Gastroesophageal sphincter (tissue), 4 donors: ENCODE results near the gene NDRG3. TPM values are rescaled to one million over a fixed set of nuclear protein-coding genes. Genes with fewer than 3 reads are reported as not detected.

ENCODE experiments used
- ATAC-seq: fragments of 150-250 bp; one replicate; pipeline ENCODE4 v1.9.1; 2016; ENCODE audit warnings: mild to moderate bottlenecking, moderate library complexity
- H3K27ac ChIP-seq, 4 donors: fragments of 200-600 bp; sonication (generic) in 3 of 4; 1 replicate in 3 of 4; 2 replicates in 1 of 4; pipeline ENCODE4 v1.5.1; 2016 to 2019
- H3K27me3 ChIP-seq: fragments of 200-600 bp; sonication (generic); one replicate; pipeline ENCODE4 v1.5.1; 2019
- H3K36me3 ChIP-seq, 2 donors: fragments of 200-600 bp; sonication (generic); one replicate each; pipeline ENCODE4 v1.5.1; 2019; ENCODE audit warnings: control low read depth in 1 of 2
- H3K4me1 ChIP-seq, 3 donors: fragments of 200-600 bp; sonication (generic); 1 replicate in 2 of 3; 2 replicates in 1 of 3; pipeline ENCODE4 v1.5.1; 2016 to 2019; ENCODE audit warnings: control low read depth in 2 of 3
- H3K4me3 ChIP-seq, 2 donors: fragments of 200-600 bp; sonication (generic); one replicate each; pipeline ENCODE4 v1.5.1; 2019; ENCODE audit warnings: mild to moderate bottlenecking in 1 of 2, moderate library complexity in 1 of 2
- H3K9me3 ChIP-seq, 3 donors: fragments of 200-600 bp; sonication (generic); one replicate each; pipeline ENCODE4 v1.5.1; 2017 to 2019; ENCODE audit warnings: control low read depth in 2 of 3
- EP300 ChIP-seq: sonication (generic); formaldehyde crosslinking; IDR thresholded peaks from one replicate; pipeline ENCODE4 v1.6.1; 2017; ENCODE audit warnings: antibody characterized with exemption, mild to moderate bottlenecking
- POLR2A ChIP-seq, 2 donors: fragments of 450-650 bp; IDR thresholded peaks; one replicate each; pipeline ENCODE4 v1.6.1; 2017; ENCODE audit warnings: antibody characterized with exemption in 2 of 2, mild to moderate bottlenecking in 2 of 2, moderate library complexity in 1 of 2
- POLR2AphosphoS5 ChIP-seq: sonication (generic); formaldehyde crosslinking; IDR thresholded peaks from one replicate; pipeline ENCODE4 v1.6.1; 2017; ENCODE audit warnings: antibody characterized with exemption
- whole genome bisulfite sequencing, 2 donors: methylation state at CpG; one replicate each; pipeline ENCODE4 v1.1.5; 2018; ENCODE audit warnings: low coverage in 1 of 2; 5-methylcytosine and 5-hydroxymethylcytosine counted together
- total RNA-seq, 4 donors: library from RNA; depleted of rRNA; stranded (reverse); fragments of >200 nt; gene quantifications; one replicate each; pipeline ENCODE4 v1.1.0, GENCODE V29; 2016
- TF ChIP-seq, protein P1 (sequence below), 4 experiments: fragments of 200-600 bp in 2 of 4; fragments of 450-650 bp in 2 of 4; sonication (generic) in 1 of 4; IDR thresholded peaks; one replicate each; pipeline ENCODE4 v1.5.1; 2017 to 2019; ENCODE audit warnings: antibody characterized with exemption in 4 of 4, mild to moderate bottlenecking in 2 of 4, moderate library complexity in 2 of 4

NDRG3 gene
- total RNA-seq, 4 donors from 2014 or later: 13.3 to 37.1 (median 26.0) TPM

DNA sequence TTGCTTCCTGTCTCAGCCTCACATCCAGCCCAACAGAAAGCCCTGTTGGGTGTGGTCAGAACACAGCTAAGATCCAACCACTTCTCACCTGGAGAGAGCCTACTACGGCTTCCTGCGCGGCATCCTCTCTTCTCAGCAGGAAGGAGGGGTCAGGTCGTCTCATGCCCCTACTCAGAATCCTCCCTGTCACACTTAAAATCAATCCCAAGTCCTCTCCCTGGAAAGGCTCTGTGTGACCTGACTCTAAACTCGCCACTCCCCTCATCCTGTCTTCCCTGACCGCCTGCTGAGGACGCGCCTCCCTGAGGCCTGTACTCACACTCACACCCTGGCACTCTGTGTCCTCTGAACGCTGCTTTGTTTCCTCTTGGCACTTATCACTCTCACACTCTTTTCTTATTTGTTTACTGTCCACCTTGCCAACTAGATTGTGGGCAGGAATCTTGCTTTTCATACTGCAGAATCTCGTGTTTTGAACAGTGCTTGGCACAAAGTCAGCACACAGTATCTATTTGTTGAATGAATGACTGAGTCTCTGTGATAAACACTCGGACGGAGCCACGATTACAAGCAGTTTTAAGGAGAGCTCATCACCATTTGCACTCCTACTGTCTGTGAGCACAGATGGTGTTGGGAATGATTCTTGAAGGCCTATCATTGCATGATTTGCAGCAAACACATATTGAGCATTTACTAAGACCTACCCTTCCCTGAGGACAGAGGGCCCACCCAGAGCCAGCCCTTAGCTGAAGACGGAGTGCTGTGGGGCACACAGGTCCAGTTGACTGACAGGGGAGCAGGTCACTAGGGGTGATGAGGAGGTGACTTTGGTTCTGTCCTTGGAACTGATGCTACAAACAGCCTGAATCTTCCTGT lies 121.6 kb downstream of the NDRG3 start:
- WGBS, 2 donors: 46 to 57% methylated on average over 5 to 7 of the region's 14 CpGs
- no peak overlapping the region for H3K4me3 ChIP-seq
- no peak for ATAC-seq
- TF ChIP-seq, protein P1, sequence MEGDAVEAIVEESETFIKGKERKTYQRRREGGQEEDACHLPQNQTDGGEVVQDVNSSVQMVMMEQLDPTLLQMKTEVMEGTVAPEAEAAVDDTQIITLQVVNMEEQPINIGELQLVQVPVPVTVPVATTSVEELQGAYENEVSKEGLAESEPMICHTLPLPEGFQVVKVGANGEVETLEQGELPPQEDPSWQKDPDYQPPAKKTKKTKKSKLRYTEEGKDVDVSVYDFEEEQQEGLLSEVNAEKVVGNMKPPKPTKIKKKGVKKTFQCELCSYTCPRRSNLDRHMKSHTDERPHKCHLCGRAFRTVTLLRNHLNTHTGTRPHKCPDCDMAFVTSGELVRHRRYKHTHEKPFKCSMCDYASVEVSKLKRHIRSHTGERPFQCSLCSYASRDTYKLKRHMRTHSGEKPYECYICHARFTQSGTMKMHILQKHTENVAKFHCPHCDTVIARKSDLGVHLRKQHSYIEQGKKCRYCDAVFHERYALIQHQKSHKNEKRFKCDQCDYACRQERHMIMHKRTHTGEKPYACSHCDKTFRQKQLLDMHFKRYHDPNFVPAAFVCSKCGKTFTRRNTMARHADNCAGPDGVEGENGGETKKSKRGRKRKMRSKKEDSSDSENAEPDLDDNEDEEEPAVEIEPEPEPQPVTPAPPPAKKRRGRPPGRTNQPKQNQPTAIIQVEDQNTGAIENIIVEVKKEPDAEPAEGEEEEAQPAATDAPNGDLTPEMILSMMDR (IDR thresholded peaks at IDR 0.05): no peak
- TF ChIP-seq POLR2A (IDR thresholded peaks at IDR 0.05) (no peak), EP300 (no peak), POLR2AphosphoS5 (no peak)
- no peak overlapping the region for H3K27ac ChIP-seq
- no peaks in the 10 kb centered on the region for H3K36me3 ChIP-seq
- no peaks in the 10 kb centered on the region for H3K27me3 ChIP-seq
- H3K9me3 ChIP-seq: no peaks in the 10 kb centered on the region
- H3K4me1 ChIP-seq: no peaks in the 10 kb centered on the region

DNA sequence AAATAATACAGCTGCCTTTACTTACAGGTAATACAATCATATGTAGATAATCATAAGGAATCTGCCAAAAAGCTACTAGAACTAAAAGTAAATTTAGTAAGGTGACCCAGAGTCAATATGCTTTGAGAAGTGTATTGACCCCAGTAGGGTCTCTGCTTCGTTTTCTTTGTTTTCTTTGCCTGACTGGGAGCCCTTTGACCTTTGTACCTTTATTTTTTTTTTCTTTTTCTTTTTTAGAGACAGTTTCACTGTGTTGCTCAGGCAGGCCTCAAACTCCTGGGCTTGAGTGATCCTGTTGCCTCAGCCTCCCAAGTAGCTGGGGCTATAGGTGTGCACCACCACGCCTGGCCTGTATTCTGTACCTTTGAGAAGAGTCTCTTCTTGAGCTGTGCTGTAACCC lies 122.4 kb downstream of the NDRG3 start:
- no peak for ATAC-seq
- no peaks in the 10 kb centered on the region for H3K9me3 ChIP-seq
- H3K27ac ChIP-seq: no peak overlapping the region
- WGBS, 2 donors: 80 to 81% methylated on average over 1 to 2 of the region's 2 CpGs
- no peaks in the 10 kb centered on the region for H3K4me1 ChIP-seq
- no peak for TF ChIP-seq POLR2A (IDR thresholded peaks at IDR 0.05)
- TF ChIP-seq POLR2AphosphoS5: no peak
- TF ChIP-seq EP300: no peak
- TF ChIP-seq, protein P1 (IDR thresholded peaks at IDR 0.05): no peak
- no peak overlapping the region for H3K4me3 ChIP-seq
- no peaks in the 10 kb centered on the region for H3K36me3 ChIP-seq
- no peaks in the 10 kb centered on the region for H3K27me3 ChIP-seq

DNA sequence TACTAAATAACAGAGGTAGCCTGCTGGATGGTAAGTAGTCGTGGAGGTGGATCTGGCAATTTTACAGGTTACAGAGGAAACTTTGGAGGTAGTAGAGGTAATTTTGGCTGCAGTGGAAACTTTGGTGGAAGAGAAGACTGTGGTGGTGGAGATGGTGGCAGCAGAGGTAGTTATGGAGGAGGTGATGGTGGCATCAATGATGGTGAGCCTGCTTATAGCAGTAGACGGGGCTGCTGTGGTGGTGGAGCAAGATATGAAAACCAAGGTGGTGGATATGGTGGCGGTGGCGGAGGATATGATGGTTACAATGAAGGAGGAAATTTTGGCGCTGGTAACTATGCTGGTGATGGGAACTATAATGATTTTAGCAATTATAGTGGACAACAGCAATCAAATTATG lies 125.0 kb downstream of the NDRG3 start:
- Histone ChIP-seq H3K36me3 (no peaks in the 10 kb centered on the region), H3K27ac (no peak overlapping the region), H3K27me3 (no peaks in the 10 kb centered on the region), H3K9me3 (no peaks in the 10 kb centered on the region), H3K4me3 (no peak overlapping the region), H3K4me1 (no peaks in the 10 kb centered on the region)
- whole genome bisulfite sequencing, 2 donors: 86 to 95% methylated on average over 1 to 4 of the region's 5 CpGs
- ATAC-seq: no peak
- TF ChIP-seq POLR2A (IDR thresholded peaks at IDR 0.05): no peak
- TF ChIP-seq POLR2AphosphoS5: no peak
- no peak for TF ChIP-seq EP300
- TF ChIP-seq, protein P1 (IDR thresholded peaks at IDR 0.05): no peak

DNA sequence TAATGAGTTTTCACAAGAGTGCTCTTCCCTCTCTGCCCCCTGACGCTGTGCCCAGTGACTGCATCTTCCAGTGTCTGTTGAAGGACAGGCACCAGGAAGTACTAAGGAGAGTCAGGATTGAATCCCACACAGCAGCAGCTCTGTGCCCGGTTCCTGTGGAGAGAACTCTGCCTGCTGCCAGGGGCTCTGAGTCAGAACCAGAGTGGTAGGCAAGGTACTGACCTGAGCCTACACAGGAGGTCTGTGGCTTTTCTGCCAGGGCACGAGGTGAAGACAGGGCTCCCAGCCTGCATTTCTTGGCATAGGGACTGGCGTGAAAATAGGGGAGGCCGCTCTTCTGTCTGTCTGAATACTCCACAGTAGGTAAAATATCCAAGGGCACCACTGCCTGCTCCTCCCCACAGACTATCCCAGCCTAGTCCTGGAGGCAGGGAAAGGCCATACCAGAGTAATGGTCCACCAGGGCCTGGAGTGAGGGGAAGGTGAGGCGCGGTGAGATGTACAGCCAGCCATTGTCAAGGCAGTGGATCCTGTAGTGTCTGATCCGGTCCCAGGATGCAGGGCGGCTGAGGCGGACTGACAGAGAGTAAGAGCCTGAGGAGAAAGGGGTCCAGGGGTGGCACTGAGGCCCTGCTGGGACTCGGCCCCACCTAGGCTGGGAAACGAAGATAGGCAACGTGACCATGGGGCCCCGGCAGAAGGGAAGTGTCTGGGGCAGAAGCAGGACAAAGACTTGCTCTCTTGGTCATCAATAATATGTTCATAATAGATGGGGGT lies 130.9 kb downstream of the NDRG3 start:
- Histone ChIP-seq H3K9me3 (no peaks in the 10 kb centered on the region), H3K27ac (no peak overlapping the region), H3K4me1 (no peaks in the 10 kb centered on the region), H3K27me3 (no peaks in the 10 kb centered on the region), H3K4me3 (no peak overlapping the region), H3K36me3 (peaks cover 0 to 56% of the 10 kb centered on the region in 2 donors)
- 59 to 81% methylated on average over 5 to 9 of the region's 14 CpGs for WGBS, 2 donors
- no peak for TF ChIP-seq POLR2AphosphoS5
- no peak for TF ChIP-seq POLR2A (IDR thresholded peaks at IDR 0.05)
- no peak for TF ChIP-seq EP300
- TF ChIP-seq, protein P1 (IDR thresholded peaks at IDR 0.05): no peak
- ATAC-seq: no peak
